ENCODE results near the gene RAB11FIP4.

- TF ChIP-seq POLR2AphosphoS5 (IDR thresholded peaks at IDR 0.05; ENCODE audit: low read depth, low read length) (no peak), TAF1 (IDR thresholded peaks at IDR 0.05; ENCODE audit: borderline replicate concordance, insufficient read depth, low read length) (no peak), FOXP2 (optimal IDR thresholded peaks at IDR 0.05; ENCODE audit: borderline replicate concordance, extremely low read depth, extremely low read length, insufficient read depth) (no peak), REST (IDR thresholded peaks at IDR 0.05; ENCODE audit: insufficient read depth in 1 of 2, low read depth in 2 of 2, low read length in 2 of 2) (no peak), SIN3A (IDR thresholded peaks at IDR 0.05; ENCODE audit: borderline replicate concordance, insufficient read depth, low read length) (no peak)
Measured at GRCh38 chr17:31573047-31573446, 181.6 kb downstream of the RAB11FIP4 start.

Measured in PFSK-1 (cell line).